H9 (cell line): ENCODE measurements around the gene CREBRF. TPM values are rescaled to one million over a fixed set of nuclear protein-coding genes. Genes with fewer than 3 reads are reported as not detected.
"Not testable (repeated sequence)": the region's sequence is repeated elsewhere in the genome, so short reads cannot be mapped to it uniquely, and the experiment has no call there.

Experiments
- DNase-seq: peaks from one replicate; pipeline ENCODE4 v3.0.0-alpha.2; 2017
- H2AFZ ChIP-seq: one replicate; pipeline ENCODE4 v1.6.1; 2013; ENCODE audit warnings: mild to moderate bottlenecking, low read length, control low read depth, moderate library complexity
- H2AK5ac ChIP-seq: 2 replicates; pipeline ENCODE4 v1.6.1; 2013; ENCODE audit warnings: low read length, control low read depth, mixed read lengths; ENCODE audit not compliant: insufficient read length
- H2BK120ac ChIP-seq: one replicate; pipeline ENCODE4 v1.6.1; 2013; ENCODE audit warnings: low read depth, mild to moderate bottlenecking, low read length, control low read depth, inconsistent platforms; ENCODE audit not compliant: poor library complexity, severe bottlenecking
- H2BK12ac ChIP-seq: 2 replicates; pipeline ENCODE4 v1.6.1; 2013; ENCODE audit warnings: low read length, control low read depth, mixed read lengths, low read depth; ENCODE audit not compliant: insufficient read length
- H2BK15ac ChIP-seq: 2 replicates; pipeline ENCODE4 v1.6.1; 2013; ENCODE audit warnings: low read depth, low read length, control low read depth
- H2BK20ac ChIP-seq: one replicate; pipeline ENCODE4 v1.6.1; 2013; ENCODE audit warnings: low read depth, mild to moderate bottlenecking, low read length, control low read depth, inconsistent platforms; ENCODE audit not compliant: poor library complexity, severe bottlenecking
- H2BK5ac ChIP-seq: 2 replicates; pipeline ENCODE4 v1.6.1; 2013; ENCODE audit warnings: low read length, control low read depth, mixed read lengths; ENCODE audit not compliant: insufficient read length
- H3K14ac ChIP-seq: 2 replicates; pipeline ENCODE4 v1.6.1; 2013; ENCODE audit warnings: low read length, control low read depth; ENCODE audit not compliant: insufficient read depth
- H3K18ac ChIP-seq: 2 replicates; pipeline ENCODE4 v1.6.1; 2013; ENCODE audit warnings: low read depth, mild to moderate bottlenecking, mixed read lengths, low read length, control low read depth; ENCODE audit not compliant: insufficient read length
- H3K23ac ChIP-seq: 2 replicates; pipeline ENCODE4 v1.6.1; 2013; ENCODE audit warnings: low read length, control low read depth, mixed read lengths, low read depth; ENCODE audit not compliant: insufficient read length
- H3K23me2 ChIP-seq: 2 replicates; pipeline ENCODE4 v1.6.1; 2013; ENCODE audit warnings: low read depth, mild to moderate bottlenecking, mixed read lengths, low read length, control low read depth; ENCODE audit not compliant: insufficient read length, poor library complexity, severe bottlenecking
- H3K27ac ChIP-seq: 2 replicates; pipeline ENCODE4 v1.5.1; 2013; ENCODE audit warnings: low read length, control low read depth, mixed read lengths, low read depth; ENCODE audit not compliant: insufficient read length
- H3K27me3 ChIP-seq: 2 replicates; pipeline ENCODE4 v1.6.1; 2013; ENCODE audit warnings: low read length, control low read depth, inconsistent platforms; ENCODE audit not compliant: insufficient read depth
- H3K4ac ChIP-seq: 2 replicates; pipeline ENCODE4 v1.6.1; 2013; ENCODE audit warnings: low read depth, mild to moderate bottlenecking, control low read depth, inconsistent platforms, low read length, moderate library complexity
- H3K4me1 ChIP-seq: 2 replicates; pipeline ENCODE4 v1.6.1; 2013; ENCODE audit warnings: low read length, control low read depth, inconsistent platforms; ENCODE audit not compliant: insufficient read depth
- H3K4me2 ChIP-seq: 2 replicates; pipeline ENCODE4 v1.6.1; 2013; ENCODE audit warnings: low read length, control low read depth, mixed read lengths; ENCODE audit not compliant: insufficient read length, insufficient read depth
- H3K56ac ChIP-seq: 2 replicates; pipeline ENCODE4 v1.6.1; 2013; ENCODE audit warnings: low read depth, mild to moderate bottlenecking, mixed read lengths, low read length, control low read depth; ENCODE audit not compliant: insufficient read length
- H3K79me1 ChIP-seq: 2 replicates; pipeline ENCODE4 v1.6.1; 2013; ENCODE audit warnings: low read depth, mild to moderate bottlenecking, moderate library complexity, low read length, control low read depth, inconsistent platforms; ENCODE audit not compliant: insufficient read depth, poor library complexity, severe bottlenecking
- H3K79me2 ChIP-seq: 2 replicates; pipeline ENCODE4 v1.6.1; 2013; ENCODE audit warnings: low read length, control low read depth, inconsistent platforms; ENCODE audit not compliant: insufficient read depth
- H3K9ac ChIP-seq: 2 replicates; pipeline ENCODE4 v1.6.1; 2013; ENCODE audit warnings: low read length, control low read depth, mixed read lengths; ENCODE audit not compliant: insufficient read length; ENCODE audit errors: extremely low read depth
- H3K9me3 ChIP-seq: one replicate; pipeline ENCODE4 v1.6.1; 2013; ENCODE audit warnings: low read depth, low read length, inconsistent platforms; ENCODE audit not compliant: control insufficient read depth
- H3T11ph ChIP-seq: one replicate; pipeline ENCODE4 v1.6.1; 2013; ENCODE audit warnings: mild to moderate bottlenecking, low read length, control low read depth, inconsistent platforms
- H4K20me1 ChIP-seq: one replicate; pipeline ENCODE4 v1.6.1; 2013; ENCODE audit not compliant: control insufficient read depth, insufficient read length, insufficient read depth
- H4K5ac ChIP-seq: 2 replicates; pipeline ENCODE4 v1.6.1; 2013; ENCODE audit warnings: low read depth, mild to moderate bottlenecking, mixed read lengths, low read length, control low read depth; ENCODE audit not compliant: insufficient read length
- H4K8ac ChIP-seq: replicated peaks from 2 replicates; pipeline ENCODE4 v1.6.1; 2013; ENCODE audit warnings: low read length, control low read depth, mixed read lengths, low read depth; ENCODE audit not compliant: insufficient read length
- H4K91ac ChIP-seq: 2 replicates; pipeline ENCODE4 v1.6.1; 2013; ENCODE audit warnings: low read depth, mild to moderate bottlenecking, moderate library complexity, mixed read lengths, low read length, control low read depth; ENCODE audit not compliant: insufficient read length
- H3K27ac Mint-ChIP-seq, 3 experiments: 2 replicates in 2 of 3; 3 replicates in 1 of 3; pipeline ENCODE4 v1.8.0; 2020 to 2021; ENCODE audit warnings: mixed read lengths in 3 of 3, mild to moderate bottlenecking in 1 of 3, moderate library complexity in 1 of 3
- H3K27me3 Mint-ChIP-seq: 2 replicates; pipeline ENCODE4 v1.8.0; 2021; ENCODE audit warnings: low read depth, mild to moderate bottlenecking, moderate library complexity, mixed read lengths
- H3K36me3 Mint-ChIP-seq, 3 experiments: 2 replicates in 2 of 3; 3 replicates in 1 of 3; pipeline ENCODE4 v1.8.0; 2020 to 2021; ENCODE audit warnings: low read depth in 3 of 3, mixed read lengths in 3 of 3; ENCODE audit not compliant: insufficient read depth in 1 of 3
- H3K4me1 Mint-ChIP-seq, 2 experiments: 2 replicates each; pipeline ENCODE4 v1.8.0; 2020; ENCODE audit warnings: mixed read lengths in 2 of 2
- H3K4me3 Mint-ChIP-seq, 2 experiments: 2 replicates in 1 of 2; 3 replicates in 1 of 2; pipeline ENCODE4 v1.8.0; 2020 to 2021; ENCODE audit warnings: mild to moderate bottlenecking in 2 of 2, mixed read lengths in 2 of 2, moderate library complexity in 1 of 2
- H3K9me3 Mint-ChIP-seq, 2 experiments: 2 replicates in 1 of 2; 3 replicates in 1 of 2; pipeline ENCODE4 v1.8.0; 2020; ENCODE audit warnings: mild to moderate bottlenecking in 2 of 2, mixed read lengths in 2 of 2, moderate library complexity in 1 of 2
- CTCF ChIP-seq: fragments of 200-600 bp; sonication (generic); conservative IDR thresholded peaks from 3 replicates; pipeline ENCODE4 v1.8.0; 2021; ENCODE audit warnings: antibody characterized with exemption, mild to moderate bottlenecking
- whole genome bisulfite sequencing: extraction: QIAGEN DNeasy Blood & Tissue Kit; methylation state at CpG from one replicate; pipeline ENCODE4 v1.1.7; 2013; ENCODE audit warnings: missing lambda C conversion rate, low lambda C conversion rate, mixed read lengths; ENCODE audit not compliant: insufficient read length; ENCODE audit errors: extremely low coverage; 5-methylcytosine and 5-hydroxymethylcytosine counted together
- total RNA-seq: library from RNA; stranded (reverse); gene quantifications from 2 replicates; pipeline ENCODE4 v1.2.1, GENCODE V29; 2021

CREBRF gene
- total RNA-seq, 1 experiment from 2014 or later = 2.7 TPM

- Histone ChIP-seq H4K8ac (no peak overlapping the region), H3K23ac (no peak overlapping the region), H3K27ac (no peak overlapping the region), H2BK20ac (no peak overlapping the region), H4K20me1 (no peaks in the 10 kb centered on the region), H3K4me2 (no peak overlapping the region), H2AFZ (no peak overlapping the region), H3K23me2 (no peaks in the 10 kb centered on the region), H2AK5ac (no peak overlapping the region), H4K5ac (no peak overlapping the region), H3K56ac (no peak overlapping the region), H3K79me2 (no peaks in the 10 kb centered on the region), H3K4ac (no peak overlapping the region), H3K14ac (no peak overlapping the region), H3T11ph (no peak overlapping the region), H2BK5ac (no peak overlapping the region), H4K91ac (no peak overlapping the region), H3K9me3 (no peaks in the 10 kb centered on the region), H2BK15ac (no peak overlapping the region), H3K18ac (no peak overlapping the region), H2BK120ac (no peak overlapping the region), H3K27me3 (no peaks in the 10 kb centered on the region), H3K4me1 (no peaks in the 10 kb centered on the region), H2BK12ac (no peak overlapping the region), H3K79me1 (no peaks in the 10 kb centered on the region), H3K9ac (no peak overlapping the region)
- Mint-ChIP-seq H3K9me3 (no peaks in the 10 kb centered on the region; a peak in 1 of 5 replicates), H3K36me3 (no peaks in the 10 kb centered on the region), H3K27ac (no peak overlapping the region), H3K27me3 (peaks cover 4% of the 10 kb centered on the region), H3K4me3 (no peak overlapping the region), H3K4me1 (no peaks in the 10 kb centered on the region)
- WGBS = no CpG with 5 or more reads among the region's 5 CpGs
- no peak for DNase-seq
- TF ChIP-seq CTCF = no peak
Measured at GRCh38 chr5:173075970-173076369, 19.8 kb downstream of the CREBRF start.

- H3K36me3 Mint-ChIP-seq, H4K91ac ChIP-seq, H3K9me3 Mint-ChIP-seq, H2BK12ac ChIP-seq, H3K4me1 Mint-ChIP-seq, H3K79me1 ChIP-seq, H3T11ph ChIP-seq, H3K23me2 ChIP-seq, H2BK120ac ChIP-seq, H2BK20ac ChIP-seq, H3K23ac ChIP-seq, H3K14ac ChIP-seq, H3K27ac Mint-ChIP-seq, H3K4me3 Mint-ChIP-seq, H3K79me2 ChIP-seq, H3K18ac ChIP-seq, H2AK5ac ChIP-seq, H3K56ac ChIP-seq, H3K27me3 Mint-ChIP-seq, H3K9me3 ChIP-seq, H2BK5ac ChIP-seq, DNase-seq, H2BK15ac ChIP-seq, H4K8ac ChIP-seq, H3K4me1 ChIP-seq, H3K4me2 ChIP-seq, H4K20me1 ChIP-seq, H3K27ac ChIP-seq, H3K9ac ChIP-seq, H3K4ac ChIP-seq, H3K27me3 ChIP-seq, H2AFZ ChIP-seq, H4K5ac ChIP-seq: not testable (repeated sequence)
- WGBS = no CpG with 5 or more reads among the region's 4 CpGs
Measured at GRCh38 chr5:173076471-173076870, 20.3 kb downstream of the CREBRF start.
